KOPT-K1 (cell line): ENCODE data around the gene C1orf115.

ENCODE experiments used
- H3K27ac ChIP-seq: fragments of 200-600 bp; sonication (generic); 2 replicates; pipeline ENCODE4 v1.5.1; 2016; ENCODE audit warnings: antibody characterized with exemption, mild to moderate bottlenecking, low read depth, low read length; ENCODE audit not compliant: poor library complexity, severe bottlenecking
- H3K36me3 ChIP-seq: fragments of 200-600 bp; sonication (generic); 2 replicates; pipeline ENCODE4 v1.5.1; 2017; ENCODE audit warnings: antibody characterized with exemption, mild to moderate bottlenecking, low read length, moderate library complexity; ENCODE audit not compliant: insufficient read depth
- H3K9me3 ChIP-seq: fragments of 200-600 bp; sonication (generic); 2 replicates; pipeline ENCODE4 v1.5.1; 2017; ENCODE audit warnings: antibody characterized with exemption, low read length, mild to moderate bottlenecking; ENCODE audit not compliant: insufficient read depth, poor library complexity, severe bottlenecking

C1orf115 gene

DNA sequence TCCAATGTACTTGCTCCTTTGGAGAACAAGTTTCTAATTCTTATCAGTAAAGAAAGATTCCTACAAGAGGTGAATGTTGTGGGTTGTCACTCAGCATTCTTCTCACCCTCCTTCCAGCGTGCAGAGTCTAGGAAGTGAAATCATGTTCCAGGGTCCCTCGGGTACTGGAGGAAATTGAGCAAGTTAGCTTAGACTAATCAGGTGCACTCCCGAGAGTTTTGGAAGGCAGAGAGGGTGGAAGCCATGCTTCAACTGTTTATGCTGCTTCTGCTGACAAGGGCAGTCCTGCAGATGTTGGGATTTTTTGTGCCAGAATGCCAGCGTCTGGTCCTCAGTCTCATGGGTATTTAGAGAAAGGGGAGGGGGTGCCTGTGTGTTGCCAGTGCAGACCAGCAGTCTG is 5.3 kb upstream of the C1orf115 start:
- Histone ChIP-seq H3K9me3 (no peaks in the 10 kb centered on the region), H3K36me3 (no peaks in the 10 kb centered on the region), H3K27ac (no peak overlapping the region)

GRCh38 chr1:220685879-220686278 is 4.3 kb upstream of the C1orf115 start:
- Histone ChIP-seq H3K9me3 (no peaks in the 10 kb centered on the region), H3K36me3 (no peaks in the 10 kb centered on the region), H3K27ac (no peak overlapping the region)

DNA sequence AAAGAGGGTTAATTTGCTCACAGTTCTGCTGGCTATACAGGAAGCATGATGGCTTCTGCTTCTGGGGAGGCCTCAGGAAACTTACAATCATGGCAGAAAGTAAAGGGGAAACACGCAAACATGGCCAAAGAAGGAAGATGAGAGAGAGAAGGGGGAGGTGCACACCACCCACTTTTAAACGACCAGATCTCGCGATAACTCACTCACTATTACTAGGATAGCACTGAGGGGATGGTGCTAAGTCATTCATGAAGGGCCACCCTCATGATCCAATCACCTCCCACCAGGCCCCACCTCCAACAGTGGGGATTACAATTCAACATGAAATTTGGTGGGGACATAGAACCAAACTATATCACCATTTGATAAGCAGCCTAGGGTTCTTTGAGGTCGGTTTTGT is 2.4 kb upstream of the C1orf115 start:
- Histone ChIP-seq H3K27ac (no peak overlapping the region), H3K9me3 (no peaks in the 10 kb centered on the region), H3K36me3 (no peaks in the 10 kb centered on the region)

DNA sequence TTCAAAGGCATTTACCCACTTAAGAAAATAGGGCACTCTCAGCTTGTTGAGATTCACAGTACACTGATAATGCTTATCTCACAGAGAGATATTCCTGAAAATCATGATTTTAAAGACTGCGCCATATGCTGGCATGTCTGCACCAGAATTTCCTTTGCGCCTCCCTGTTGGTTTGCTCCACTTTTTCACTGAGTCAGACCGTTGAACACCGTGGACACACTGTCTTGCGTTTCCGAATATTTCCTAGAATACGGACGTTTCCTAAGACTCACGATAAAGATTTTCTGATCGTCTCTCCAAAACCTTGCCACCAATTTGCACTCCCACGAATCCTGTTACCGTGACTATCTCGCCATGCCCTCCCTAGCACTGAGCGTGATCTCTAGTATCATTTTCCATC is 497 bp upstream of the C1orf115 start:
- no peaks in the 10 kb centered on the region for H3K9me3 ChIP-seq
- no peak overlapping the region for H3K27ac ChIP-seq
- H3K36me3 ChIP-seq = no peaks in the 10 kb centered on the region

DNA sequence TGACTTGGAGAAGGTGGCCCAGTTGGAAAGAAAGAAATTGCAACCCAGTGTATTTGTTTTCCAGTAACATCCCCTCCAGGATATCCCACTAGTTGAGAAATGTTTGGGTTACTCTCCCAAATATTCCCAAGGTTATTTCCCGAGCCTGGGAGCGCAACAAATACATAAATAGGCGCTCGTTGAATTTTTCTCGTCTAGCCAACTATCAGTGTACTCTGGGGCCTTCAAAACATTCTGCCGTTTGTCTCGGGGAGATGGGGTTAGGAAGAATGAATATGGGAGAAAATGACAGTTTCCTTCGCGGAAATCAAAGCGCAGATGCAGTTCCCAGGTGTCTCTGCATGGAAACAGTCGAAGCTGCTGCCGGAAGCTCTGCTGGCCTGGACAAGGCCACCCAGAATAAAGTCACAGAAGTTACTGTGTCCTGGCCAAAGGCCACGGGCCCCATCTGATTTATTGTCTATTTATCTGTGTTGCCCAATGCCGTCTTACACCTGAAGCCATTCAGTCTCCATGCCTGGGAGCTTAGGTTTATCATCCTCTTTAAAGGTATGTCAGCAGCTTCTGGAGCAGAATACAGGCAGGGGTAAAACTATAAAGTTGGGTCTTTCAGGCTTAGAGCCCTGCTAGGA is 1.0 kb downstream of the C1orf115 start:
- Histone ChIP-seq H3K27ac (no peak overlapping the region), H3K36me3 (no peaks in the 10 kb centered on the region), H3K9me3 (no peaks in the 10 kb centered on the region)

DNA sequence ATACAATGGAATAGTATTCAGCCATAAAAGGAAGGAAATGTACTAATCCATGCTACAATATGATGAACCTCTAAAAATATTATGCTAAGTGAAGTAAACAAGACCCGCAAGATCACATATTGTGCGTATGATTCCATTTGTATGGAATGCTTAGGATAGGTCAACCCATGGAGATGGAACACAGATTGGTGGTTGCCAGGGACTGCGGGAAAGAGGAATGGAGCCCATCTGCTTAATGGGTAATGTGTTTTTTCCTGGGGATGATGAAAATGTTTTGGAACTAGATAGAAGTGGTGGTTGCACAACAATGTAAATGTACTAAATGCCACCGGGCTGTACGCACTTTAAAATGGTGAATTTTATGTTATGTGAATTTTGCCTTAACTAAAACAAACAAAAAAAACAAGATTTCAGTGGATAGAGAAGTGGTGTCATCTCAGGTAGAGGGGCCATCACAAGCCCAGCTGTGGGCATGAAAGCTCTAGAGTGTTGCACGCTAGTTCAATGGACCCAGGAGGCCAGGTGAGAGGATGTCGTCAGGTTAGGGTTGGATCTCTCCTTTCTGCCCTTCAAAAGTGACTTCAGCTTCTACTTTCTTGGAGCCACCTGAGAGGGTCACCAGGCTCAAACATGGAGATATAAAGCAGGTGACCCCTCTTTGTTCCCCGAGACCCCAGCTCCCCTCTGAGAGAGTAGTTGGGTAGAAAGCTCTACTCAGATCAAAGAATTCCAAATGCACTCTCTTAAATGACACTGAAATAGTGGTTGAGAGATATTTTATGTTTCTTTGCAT is 2.5 kb downstream of the C1orf115 start:
- Histone ChIP-seq H3K27ac (no peak overlapping the region), H3K9me3 (no peaks in the 10 kb centered on the region), H3K36me3 (no peaks in the 10 kb centered on the region)

DNA sequence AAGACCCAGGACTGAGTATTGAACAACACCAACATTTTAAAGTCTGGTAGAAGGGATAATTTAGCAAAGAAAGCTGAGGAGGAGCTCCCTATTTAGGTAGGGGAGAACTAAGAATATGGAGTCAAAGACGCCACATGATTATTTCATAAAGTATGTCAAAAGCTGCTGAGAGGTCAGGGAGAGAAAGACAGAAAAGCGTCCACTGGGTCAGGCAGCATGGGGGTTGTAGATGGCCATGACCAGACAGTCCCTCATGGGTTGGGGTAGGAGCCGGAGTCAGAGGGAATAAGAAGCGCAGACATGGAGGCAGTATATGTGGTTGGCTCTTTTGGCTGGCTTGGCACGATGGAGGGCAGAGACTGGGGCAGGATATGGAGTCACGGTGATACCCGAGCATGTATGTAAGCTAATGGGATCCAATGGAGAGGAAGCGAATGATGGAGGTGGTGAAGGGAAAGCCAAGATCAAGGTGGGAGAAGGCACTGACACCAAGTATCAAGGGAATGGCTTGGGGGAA is 4.8 kb downstream of the C1orf115 start:
- Histone ChIP-seq H3K9me3 (no peaks in the 10 kb centered on the region), H3K27ac (no peak overlapping the region), H3K36me3 (no peaks in the 10 kb centered on the region)

- no peak overlapping the region for H3K27ac ChIP-seq
- H3K9me3 ChIP-seq = no peaks in the 10 kb centered on the region
- no peaks in the 10 kb centered on the region for H3K36me3 ChIP-seq
Measured at GRCh38 chr1:220695426-220695825, 5.3 kb downstream of the C1orf115 start.

GRCh38 chr1:220696226-220696862 is 6.2 kb downstream of the C1orf115 start:
- Histone ChIP-seq H3K27ac (no peak overlapping the region), H3K36me3 (no peaks in the 10 kb centered on the region), H3K9me3 (no peaks in the 10 kb centered on the region)

DNA sequence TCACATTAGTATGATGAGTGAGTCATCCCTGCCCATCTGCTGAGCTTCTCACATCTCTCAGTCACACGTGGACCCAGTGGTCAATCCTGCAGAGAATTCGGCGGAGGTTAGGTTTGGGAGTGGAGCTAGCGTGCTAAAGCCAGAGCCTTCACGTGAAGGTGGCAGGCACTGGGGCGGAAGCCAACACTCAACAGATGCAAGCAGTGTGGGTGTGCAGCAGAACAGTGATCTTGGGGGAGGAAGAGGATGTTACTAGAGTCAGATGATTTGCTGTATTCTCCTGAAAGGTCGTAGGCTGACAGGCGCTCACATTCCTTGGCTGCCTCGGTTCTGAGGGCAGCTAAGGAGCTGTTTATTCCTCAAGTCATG is 6.7 kb downstream of the C1orf115 start:
- Histone ChIP-seq H3K36me3 (no peaks in the 10 kb centered on the region), H3K9me3 (no peaks in the 10 kb centered on the region), H3K27ac (no peak overlapping the region)

GRCh38 chr1:220697326-220697725 is 7.2 kb downstream of the C1orf115 start:
- Histone ChIP-seq H3K27ac (no peak overlapping the region), H3K36me3 (no peaks in the 10 kb centered on the region), H3K9me3 (no peaks in the 10 kb centered on the region)

DNA sequence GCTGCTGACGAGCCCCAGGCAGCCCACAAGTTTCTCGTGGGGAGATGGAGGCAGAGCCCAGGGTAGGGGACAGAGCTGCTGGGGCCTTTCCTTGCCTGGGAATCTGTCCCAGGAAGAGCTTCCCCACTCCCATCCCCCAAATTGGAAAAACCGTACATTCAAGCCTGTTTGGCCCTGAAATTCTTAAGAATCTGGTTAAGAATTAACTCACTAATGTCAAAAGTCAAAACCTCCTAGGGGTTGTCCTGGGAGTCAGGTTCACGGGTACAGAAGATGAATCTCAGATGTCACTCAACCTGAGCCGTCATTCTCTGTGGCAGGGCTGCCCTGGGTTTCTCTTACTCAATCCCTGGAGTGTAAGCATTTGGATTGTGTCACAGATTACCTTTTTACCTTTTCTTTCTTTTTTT is 8.4 kb downstream of the C1orf115 start:
- H3K27ac ChIP-seq = no peak overlapping the region
- no peaks in the 10 kb centered on the region for H3K36me3 ChIP-seq
- no peaks in the 10 kb centered on the region for H3K9me3 ChIP-seq

DNA sequence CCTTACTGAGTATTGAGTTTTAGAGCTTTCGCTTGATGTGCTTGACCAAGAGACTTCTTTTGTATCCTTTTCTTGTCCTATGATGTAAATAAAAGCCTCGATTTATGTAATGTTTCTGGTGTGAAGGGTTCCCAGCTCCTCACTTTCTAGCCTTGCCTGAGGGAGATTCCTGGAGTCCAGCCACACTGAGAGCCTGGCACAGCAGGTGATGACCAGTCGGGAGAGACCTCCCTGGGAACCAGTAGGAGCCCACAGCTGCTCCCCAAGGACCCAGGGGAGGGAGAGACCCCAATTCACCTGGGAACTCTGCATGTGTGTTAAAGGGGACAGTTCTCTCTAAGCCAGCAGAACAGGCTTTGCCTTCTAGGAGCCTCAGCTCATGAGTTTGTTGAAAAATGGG is 8.9 kb downstream of the C1orf115 start:
- Histone ChIP-seq H3K27ac (no peak overlapping the region), H3K36me3 (no peaks in the 10 kb centered on the region), H3K9me3 (no peaks in the 10 kb centered on the region)

GRCh38 chr1:220700556-220701179 is 10.5 kb downstream of the C1orf115 start:
- no peaks in the 10 kb centered on the region for H3K36me3 ChIP-seq
- no peaks in the 10 kb centered on the region for H3K9me3 ChIP-seq
- H3K27ac ChIP-seq = no peak overlapping the region

- Histone ChIP-seq H3K27ac (no peak overlapping the region), H3K36me3 (no peaks in the 10 kb centered on the region), H3K9me3 (no peaks in the 10 kb centered on the region)
Measured at GRCh38 chr1:220701974-220702373, 11.8 kb downstream of the C1orf115 start.
